HG02798 (cell line): ENCODE results near the gene SPPL2A.
"Not testable (repeated sequence)": the region's sequence is repeated elsewhere in the genome, so short reads cannot be mapped to it uniquely, and the experiment has no call there.

Experiments
- ATAC-seq: cut with Tn5 transposase; IDR thresholded peaks from one replicate; pipeline ENCODE4 v1.9.1; 2021; ENCODE audit warnings: mild to moderate bottlenecking; ENCODE audit not compliant: unreplicated experiment, poor library complexity

The SPPL2A gene

GRCh38 chr15:50694634-50695165 is 70.8 kb downstream of the SPPL2A start:
- not testable (repeated sequence) for ATAC-seq

- ATAC-seq: no peak
Observed at GRCh38 chr15:50687302-50687902, 78.1 kb downstream of the SPPL2A start.

GRCh38 chr15:50686469-50687301 is 78.8 kb downstream of the SPPL2A start, which contains the start of gene TRPM7:
TSS of gene TRPM7 (minus strand) at chr15:50686797. CDS start at chr15:50686533, 264 bp downstream.
- peak; percentile 90 for ATAC-seq

GRCh38 chr15:50685976-50686468 is 79.5 kb downstream of the SPPL2A start:
- peak; percentile 71 for ATAC-seq

GRCh38 chr15:50685191-50685975 is 80.1 kb downstream of the SPPL2A start:
- ATAC-seq: no peak

- ATAC-seq: no peak
Observed at GRCh38 chr15:50681467-50681866, 84.0 kb downstream of the SPPL2A start.

- no peak for ATAC-seq
Observed at GRCh38 chr15:50676799-50677483, 88.6 kb downstream of the SPPL2A start.

GRCh38 chr15:50675535-50676144 is 89.9 kb downstream of the SPPL2A start:
- ATAC-seq: no peak

GRCh38 chr15:50670115-50670514 is 95.4 kb downstream of the SPPL2A start:
- no peak for ATAC-seq

GRCh38 chr15:50669611-50670010 is 95.9 kb downstream of the SPPL2A start:
- ATAC-seq: no peak

- no peak for ATAC-seq
Observed at GRCh38 chr15:50665938-50666337, 99.6 kb downstream of the SPPL2A start.

- no peak for ATAC-seq
Observed at GRCh38 chr15:50655555-50655954, 110.0 kb downstream of the SPPL2A start.

GRCh38 chr15:50653156-50653743 is 112.3 kb downstream of the SPPL2A start:
- no peak for ATAC-seq

- ATAC-seq: no peak
Observed at GRCh38 chr15:50652671-50653070, 112.8 kb downstream of the SPPL2A start.
